GM19023 (cell line): ENCODE results near the gene TMEM147.

Source experiments
- ATAC-seq: cut with Tn5 transposase; IDR thresholded peaks from one replicate; pipeline ENCODE4 v1.9.1; 2021; ENCODE audit warnings: mild to moderate bottlenecking, moderate library complexity; ENCODE audit not compliant: unreplicated experiment

Gene TMEM147

GRCh38 chr19:35518313-35518712 is 27.1 kb upstream of the TMEM147 start:
- ATAC-seq: no peak

- no peak for ATAC-seq
Observed at GRCh38 chr19:35519291-35519690, 26.1 kb upstream of the TMEM147 start.

GRCh38 chr19:35521124-35521743 is 24.2 kb upstream of the TMEM147 start:
- no peak for ATAC-seq

GRCh38 chr19:35522745-35523327 is 22.6 kb upstream of the TMEM147 start:
- ATAC-seq: no peak

- no peak for ATAC-seq
Observed at GRCh38 chr19:35524181-35524837, 21.1 kb upstream of the TMEM147 start.

- ATAC-seq: no peak
Observed at GRCh38 chr19:35525873-35526272, 19.6 kb upstream of the TMEM147 start.

GRCh38 chr19:35528218-35529038 is 17.0 kb upstream of the TMEM147 start, which contains the start of gene SBSN:
SBSN (minus strand) TSS chr19:35528311; CDS start chr19:35528281, 30 bp downstream.
- no peak for ATAC-seq

- no peak for ATAC-seq
Observed at GRCh38 chr19:35529241-35530218, 15.9 kb upstream of the TMEM147 start.

GRCh38 chr19:35531291-35531690 is 14.1 kb upstream of the TMEM147 start:
- ATAC-seq: no peak

- no peak for ATAC-seq
Observed at GRCh38 chr19:35533201-35533821, 12.1 kb upstream of the TMEM147 start, which contains the start of gene GAPDHS. GAPDHS (plus strand) TSS chr19:35533456; CDS start chr19:35533528, 72 bp downstream.

GRCh38 chr19:35533822-35534392 is 11.5 kb upstream of the TMEM147 start:
- ATAC-seq: no peak

GRCh38 chr19:35534803-35535480 is 10.5 kb upstream of the TMEM147 start:
- no peak for ATAC-seq

GRCh38 chr19:35539314-35539713 is 6.1 kb upstream of the TMEM147 start:
- ATAC-seq: no peak

- ATAC-seq: no peak
Observed at GRCh38 chr19:35539850-35540249, 5.6 kb upstream of the TMEM147 start.

GRCh38 chr19:35540356-35540927 is 5.0 kb upstream of the TMEM147 start:
- no peak for ATAC-seq

GRCh38 chr19:35542209-35542608 is 3.2 kb upstream of the TMEM147 start:
- ATAC-seq: no peak

GRCh38 chr19:35543280-35544109 is 1.9 kb upstream of the TMEM147 start:
- ATAC-seq: no peak
